Measurements from ENCODE around the gene DOCK4.

DNA sequence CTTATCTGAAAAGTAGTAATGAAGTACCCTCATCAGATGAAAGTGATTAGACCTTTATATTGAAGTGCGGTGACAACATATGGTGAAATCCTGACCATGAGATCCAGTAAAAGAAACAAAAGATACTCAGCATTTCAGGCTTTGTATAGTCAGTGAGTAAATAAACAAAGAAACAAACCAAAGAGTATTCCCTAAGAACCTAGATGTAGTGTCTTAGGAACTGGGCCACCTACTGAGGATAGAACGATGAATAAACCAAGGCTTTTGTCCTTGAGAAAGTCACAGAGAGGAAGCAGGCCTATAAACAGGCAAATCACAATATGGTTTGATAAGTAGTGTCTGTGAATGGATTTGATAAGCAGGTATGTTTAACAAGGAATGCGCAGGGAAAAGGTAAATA is 46.5 kb upstream of the DOCK4 start:
- no peak for TF ChIP-seq POLR2A (IDR thresholded peaks at IDR 0.05)
- TF ChIP-seq, protein P1, sequence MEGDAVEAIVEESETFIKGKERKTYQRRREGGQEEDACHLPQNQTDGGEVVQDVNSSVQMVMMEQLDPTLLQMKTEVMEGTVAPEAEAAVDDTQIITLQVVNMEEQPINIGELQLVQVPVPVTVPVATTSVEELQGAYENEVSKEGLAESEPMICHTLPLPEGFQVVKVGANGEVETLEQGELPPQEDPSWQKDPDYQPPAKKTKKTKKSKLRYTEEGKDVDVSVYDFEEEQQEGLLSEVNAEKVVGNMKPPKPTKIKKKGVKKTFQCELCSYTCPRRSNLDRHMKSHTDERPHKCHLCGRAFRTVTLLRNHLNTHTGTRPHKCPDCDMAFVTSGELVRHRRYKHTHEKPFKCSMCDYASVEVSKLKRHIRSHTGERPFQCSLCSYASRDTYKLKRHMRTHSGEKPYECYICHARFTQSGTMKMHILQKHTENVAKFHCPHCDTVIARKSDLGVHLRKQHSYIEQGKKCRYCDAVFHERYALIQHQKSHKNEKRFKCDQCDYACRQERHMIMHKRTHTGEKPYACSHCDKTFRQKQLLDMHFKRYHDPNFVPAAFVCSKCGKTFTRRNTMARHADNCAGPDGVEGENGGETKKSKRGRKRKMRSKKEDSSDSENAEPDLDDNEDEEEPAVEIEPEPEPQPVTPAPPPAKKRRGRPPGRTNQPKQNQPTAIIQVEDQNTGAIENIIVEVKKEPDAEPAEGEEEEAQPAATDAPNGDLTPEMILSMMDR (IDR thresholded peaks at IDR 0.05), result no peak
